Measurements from ENCODE around the gene CDH23.

GRCh38 chr10:71594934-71595571, 198.3 kb downstream of the CDH23 start:
- TF ChIP-seq POLR2A (IDR thresholded peaks at IDR 0.05) (no peak), CTCF (IDR thresholded peaks at IDR 0.05) (no peak)

All from uterus (tissue), 2 donors.